Measurements from ENCODE around the gene EYA2. TPM values are rescaled to one million over a fixed set of nuclear protein-coding genes. Genes with fewer than 3 reads are reported as not detected.

The EYA2 gene
- total and polyA plus RNA-seq, 2 donors from 2014 or later: 2.6 to 7.9 TPM

- DNase-seq (no peak), FAIRE-seq (no peak)
- H3K4me3 ChIP-seq (ENCODE audit: low read length in 3 of 3): no peak overlapping the region
- no peaks in the 10 kb centered on the region for H3K9me3 ChIP-seq (ENCODE audit: control insufficient read depth in 2 of 3, insufficient read depth in 1 of 3, low read length in 3 of 3)
- no peaks in the 10 kb centered on the region for H3K36me3 ChIP-seq (ENCODE audit: control insufficient read depth in 2 of 3, insufficient read depth in 3 of 3, low read length in 3 of 3)
- H3K4me1 ChIP-seq (ENCODE audit: control insufficient read depth in 2 of 3, insufficient read depth in 2 of 3, low read depth in 1 of 3, low read length in 3 of 3): peaks cover 0 to 2% (median 0%) of the 10 kb centered on the region in 3 donors
- TF ChIP-seq CTCF (IDR thresholded peaks at IDR 0.05; ENCODE audit: borderline replicate concordance, extremely low read depth, insufficient read depth): no peak
- intact Hi-C loops (cut with DNase I): no loop called here
- no peak overlapping the region for H3K27ac ChIP-seq (ENCODE audit: low read depth in 2 of 2, low read length in 2 of 2)
- H3K9ac ChIP-seq (ENCODE audit: low read length in 3 of 3): no peak overlapping the region
- H3K27me3 ChIP-seq (ENCODE audit: control insufficient read depth, insufficient read depth, low read length): peaks cover 44% of the 10 kb centered on the region
Observed at GRCh38 chr20:46898423-46898822, 3.8 kb downstream of the EYA2 start.

- Histone ChIP-seq H3K9me3 (ENCODE audit: control insufficient read depth in 2 of 3, insufficient read depth in 1 of 3, low read length in 3 of 3) (no peaks in the 10 kb centered on the region), H3K9ac (ENCODE audit: low read length in 3 of 3) (no peak overlapping the region), H3K4me3 (ENCODE audit: low read length in 3 of 3) (no peak overlapping the region), H3K36me3 (ENCODE audit: control insufficient read depth in 2 of 3, insufficient read depth in 3 of 3, low read length in 3 of 3) (no peaks in the 10 kb centered on the region), H3K4me1 (ENCODE audit: control insufficient read depth in 2 of 3, insufficient read depth in 2 of 3, low read depth in 1 of 3, low read length in 3 of 3) (peaks cover 0 to 2% (median 0%) of the 10 kb centered on the region in 3 donors), H3K27ac (ENCODE audit: low read depth in 2 of 2, low read length in 2 of 2) (no peak overlapping the region), H3K27me3 (ENCODE audit: control insufficient read depth, insufficient read depth, low read length) (peaks cover 44% of the 10 kb centered on the region)
- FAIRE-seq: no peak
- no peak for DNase-seq
- TF ChIP-seq CTCF (IDR thresholded peaks at IDR 0.05; ENCODE audit: borderline replicate concordance, extremely low read depth, insufficient read depth): no peak
- intact Hi-C loops (cut with DNase I): no loop called here
Observed at GRCh38 chr20:46899621-46900020, 5.0 kb downstream of the EYA2 start.

GRCh38 chr20:46900086-46900485, 5.4 kb downstream of the EYA2 start:
- FAIRE-seq: no peak

More at GRCh38 chr20:46900086-46900485, 5.4 kb downstream of the EYA2 start:
- Histone ChIP-seq H3K27ac (ENCODE audit: low read depth in 2 of 2, low read length in 2 of 2) (no peak overlapping the region), H3K9ac (ENCODE audit: low read length in 3 of 3) (no peak overlapping the region), H3K9me3 (ENCODE audit: control insufficient read depth in 2 of 3, insufficient read depth in 1 of 3, low read length in 3 of 3) (no peaks in the 10 kb centered on the region), H3K4me1 (ENCODE audit: control insufficient read depth in 2 of 3, insufficient read depth in 2 of 3, low read depth in 1 of 3, low read length in 3 of 3) (peaks cover 0 to 2% (median 0%) of the 10 kb centered on the region in 3 donors), H3K36me3 (ENCODE audit: control insufficient read depth in 2 of 3, insufficient read depth in 3 of 3, low read length in 3 of 3) (no peaks in the 10 kb centered on the region), H3K27me3 (ENCODE audit: control insufficient read depth, insufficient read depth, low read length) (peaks cover 44% of the 10 kb centered on the region), H3K4me3 (ENCODE audit: low read length in 3 of 3) (no peak overlapping the region)
- no peak for TF ChIP-seq CTCF (IDR thresholded peaks at IDR 0.05; ENCODE audit: borderline replicate concordance, extremely low read depth, insufficient read depth)
- intact Hi-C loops (cut with DNase I): no loop called here
- DNase-seq: no peak

All from kidney (tissue), 14 donors.